Measurements from ENCODE around the gene GTF2A1.

GRCh38 chr14:81235096-81235495 is 14.3 kb upstream of the GTF2A1 start:
- no peak for TF ChIP-seq POLR2AphosphoS5 (IDR thresholded peaks at IDR 0.05)
- TF ChIP-seq CTCF (IDR thresholded peaks at IDR 0.05) = no peak

Measured in transverse colon (tissue), 4 donors.